GM13977 (cell line): ENCODE results near the gene SFR1.
A peak's percentile ranks its signal among the peaks of the same experiment; 100 is the strongest.

Experiments used
- DNase-seq: peaks from one replicate; pipeline ENCODE4 v3.0.0; 2012; ENCODE audit warnings: low spot score
- CTCF ChIP-seq: IDR thresholded peaks from 2 replicates; pipeline ENCODE4 v1.5.1; 2012; ENCODE audit warnings: mild to moderate bottlenecking, control low read depth; ENCODE audit not compliant: insufficient read depth; ENCODE audit errors: extremely low read depth, missing control alignments
- in situ Hi-C: fragments of 300-500 bp; cut with MboI; formaldehyde crosslinking; loops from one replicate; pipeline ENCODE4 v1.12.0; 2022; ENCODE audit warnings: low sequenced_read_pairs, low pct_unique_long_range_greater_than_20kb, mixed read lengths, inconsistent platforms; ENCODE audit not compliant: unreplicated experiment

Gene SFR1

GRCh38 chr10:104121485-104122224 is at the start of gene SFR1:
Gene SFR1, plus strand, starts transcription at chr10:104122171. Its CDS starts 13 bp downstream, at chr10:104122184.
- DNase-seq = peak; percentile 93
- in situ Hi-C loops = no loop called here
- TF ChIP-seq CTCF = peak; percentile 73

- no peak for TF ChIP-seq CTCF
- in situ Hi-C loops = no loop called here
- DNase-seq = no peak
Observed at GRCh38 chr10:104072786-104073185, 49.2 kb upstream of the SFR1 start.

GRCh38 chr10:104074505-104074904 is 47.5 kb upstream of the SFR1 start:
- in situ Hi-C loops = no loop called here
- DNase-seq = no peak
- TF ChIP-seq CTCF = no peak

- no peak for TF ChIP-seq CTCF
- DNase-seq = no peak
- in situ Hi-C loops = no loop called here
Observed at GRCh38 chr10:104076743-104077160, 45.2 kb upstream of the SFR1 start.

- in situ Hi-C loops = no loop called here
- no peak for DNase-seq
- TF ChIP-seq CTCF = no peak
Observed at GRCh38 chr10:104077247-104077646, 44.7 kb upstream of the SFR1 start.

GRCh38 chr10:104077663-104078151 is 44.3 kb upstream of the SFR1 start:
- TF ChIP-seq CTCF = no peak
- no peak for DNase-seq

GRCh38 chr10:104080762-104081161 is 41.2 kb upstream of the SFR1 start:
- in situ Hi-C loops = no loop called here
- DNase-seq = no peak
- peak; percentile 52 for TF ChIP-seq CTCF

More at GRCh38 chr10:104077663-104078151, 44.3 kb upstream of the SFR1 start:
- in situ Hi-C loops = no loop called here
